Measurements from ENCODE around the gene LRP6.

The LRP6 gene

DNA sequence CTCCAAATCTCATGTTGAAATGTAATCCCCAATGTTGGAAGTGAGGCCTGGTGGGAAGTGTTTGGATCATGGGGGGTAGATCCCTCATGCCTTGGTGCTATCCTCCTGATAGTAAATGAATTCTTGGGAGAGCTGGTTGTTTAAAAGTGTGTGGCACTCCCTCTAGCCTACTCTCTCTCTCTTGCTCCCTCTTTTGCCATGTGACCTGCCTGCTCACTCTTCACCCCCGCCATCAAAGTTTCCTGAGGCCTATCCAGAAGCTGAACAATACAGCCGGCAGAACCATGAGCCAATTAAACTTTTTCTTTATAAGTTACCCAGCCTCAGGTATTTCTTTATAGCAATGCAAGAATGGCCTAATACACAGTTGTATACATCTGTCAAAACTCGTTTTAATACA is 133.6 kb downstream of the LRP6 start:
- no peak for TF ChIP-seq CTCF (conservative IDR thresholded peaks at IDR 0.05; ENCODE audit: low read length)
- no peak for DNase-seq (ENCODE audit: low read depth)
- H3K4me3 ChIP-seq (ENCODE audit: low read length), result no peak overlapping the region

DNA sequence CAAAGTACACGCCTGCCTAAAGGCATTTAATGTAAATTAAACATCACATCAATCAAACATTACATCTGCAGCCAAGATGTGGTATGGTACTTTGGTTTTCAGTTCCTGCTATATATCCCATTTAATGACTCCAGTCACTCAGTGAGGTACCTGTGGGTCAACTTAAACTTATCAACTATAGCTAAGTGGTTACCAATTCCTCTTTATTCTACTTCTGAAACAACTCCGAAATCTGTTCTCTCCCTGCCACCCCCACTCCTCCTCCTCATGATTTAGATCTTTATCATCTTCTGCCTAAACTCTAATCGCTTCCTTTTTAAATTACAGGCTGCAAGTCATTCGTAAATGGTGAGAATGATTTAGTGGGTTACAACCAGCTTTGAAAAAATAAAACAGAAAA is 138.2 kb downstream of the LRP6 start:
- no peak for DNase-seq (ENCODE audit: low read depth)
- TF ChIP-seq CTCF (conservative IDR thresholded peaks at IDR 0.05; ENCODE audit: low read length), result no peak
- no peak overlapping the region for H3K4me3 ChIP-seq (ENCODE audit: low read length)

DNA sequence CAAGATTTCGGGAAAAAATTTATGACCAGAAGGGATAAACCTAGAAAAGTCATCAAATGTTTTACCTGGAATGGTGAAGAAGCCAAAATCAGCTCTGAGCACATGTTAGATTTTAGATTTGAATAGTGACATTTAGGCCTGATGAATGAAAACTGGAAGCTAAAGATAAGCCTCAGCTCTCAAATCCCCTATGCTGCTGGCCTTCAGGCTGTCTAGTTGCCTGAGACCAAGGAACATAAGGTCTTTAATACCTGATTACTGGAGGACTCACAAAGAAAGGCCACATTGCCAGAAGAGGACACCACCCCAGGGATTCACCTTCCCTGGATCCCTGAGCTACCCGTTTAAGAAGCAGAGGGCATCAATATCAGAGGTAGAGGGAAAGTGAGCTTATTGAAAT is 139.5 kb downstream of the LRP6 start:
- H3K4me3 ChIP-seq (ENCODE audit: low read length), result no peak overlapping the region
- no peak for TF ChIP-seq CTCF (conservative IDR thresholded peaks at IDR 0.05; ENCODE audit: low read length)
- DNase-seq (ENCODE audit: low read depth), result no peak

DNA sequence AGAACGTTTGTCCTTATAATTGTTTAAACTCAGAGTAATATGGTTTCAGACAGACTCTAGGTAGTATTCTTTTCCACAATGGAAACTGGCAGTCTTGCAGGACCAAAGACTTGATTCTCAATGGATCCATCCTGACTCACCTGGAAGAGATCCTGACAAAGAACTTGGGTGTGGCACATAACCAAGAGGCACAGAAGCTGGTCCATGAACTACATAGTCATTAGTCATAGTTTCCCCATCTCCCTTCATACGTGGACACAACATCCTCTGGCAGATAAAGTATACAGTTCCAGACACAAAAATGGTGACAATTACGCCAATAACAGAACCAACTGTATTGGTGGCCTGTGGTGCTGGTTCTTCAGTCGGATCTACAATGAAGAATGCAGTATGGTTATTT is 140.3 kb downstream of the LRP6 start:
- no peak overlapping the region for H3K4me3 ChIP-seq (ENCODE audit: low read length)
- no peak for DNase-seq (ENCODE audit: low read depth)
- no peak for TF ChIP-seq CTCF (conservative IDR thresholded peaks at IDR 0.05; ENCODE audit: low read length)

DNA sequence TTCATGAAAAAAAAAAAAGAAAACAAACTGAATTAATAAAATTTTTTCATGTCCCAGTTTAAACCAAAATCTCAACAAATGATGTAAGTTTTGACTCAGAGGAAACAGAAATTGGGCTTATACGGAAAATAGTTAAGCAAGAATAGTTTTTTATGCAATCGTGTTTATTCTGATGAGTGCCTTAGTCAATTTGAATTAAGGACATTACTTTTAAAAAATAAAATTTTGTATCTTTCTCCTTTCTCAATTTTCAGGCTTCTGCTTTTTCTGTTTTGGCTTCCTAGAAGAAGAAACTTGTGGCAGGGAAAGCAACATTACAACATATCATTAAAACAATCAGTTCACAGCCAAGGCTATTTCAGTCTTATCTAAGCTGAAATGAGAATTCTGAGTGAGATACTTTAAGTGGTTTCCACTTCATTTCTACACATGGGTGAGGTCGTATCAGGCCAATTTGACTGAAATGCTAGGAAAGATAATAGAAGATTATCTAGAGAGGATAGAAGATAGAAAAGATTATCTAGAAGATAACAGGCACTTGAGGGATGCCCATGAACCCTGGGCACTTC is 143.7 kb downstream of the LRP6 start:
- no peak for TF ChIP-seq CTCF (conservative IDR thresholded peaks at IDR 0.05; ENCODE audit: low read length)
- no peak for DNase-seq (ENCODE audit: low read depth)
- H3K4me3 ChIP-seq (ENCODE audit: low read length), result no peak overlapping the region

- no peak for DNase-seq (ENCODE audit: low read depth)
- no peak overlapping the region for H3K4me3 ChIP-seq (ENCODE audit: low read length)
- no peak for TF ChIP-seq CTCF (conservative IDR thresholded peaks at IDR 0.05; ENCODE audit: low read length)
These were observed 145.8 kb downstream of the LRP6 start for GRCh38 chr12:12121061-12121460.

- no peak for TF ChIP-seq CTCF (conservative IDR thresholded peaks at IDR 0.05; ENCODE audit: low read length)
- DNase-seq (ENCODE audit: low read depth), result no peak
- H3K4me3 ChIP-seq (ENCODE audit: low read length), result no peak overlapping the region
These were observed 150.2 kb downstream of the LRP6 start for GRCh38 chr12:12116677-12117076.
